Occipital lobe (tissue), 2 donors: Measurements from ENCODE around the gene CYP8B1. TPM values are rescaled to one million over a fixed set of nuclear protein-coding genes. Genes with fewer than 3 reads are reported as not detected.
A peak's percentile ranks its signal among the peaks of the same experiment; 100 is the strongest.

Source experiments
- DNase-seq: peaks from one replicate; lab custom pipeline; 2025; lab: John Stamatoyannopoulos, UW
- total RNA-seq: library from RNA; depleted of rRNA; stranded (reverse); fragments of >200 nt; gene quantifications from one replicate; pipeline ENCODE4 v1.2.3, GENCODE V29; 2014

CYP8B1 gene
- total RNA-seq, 1 donor from 2014 or later: not detected

DNA sequence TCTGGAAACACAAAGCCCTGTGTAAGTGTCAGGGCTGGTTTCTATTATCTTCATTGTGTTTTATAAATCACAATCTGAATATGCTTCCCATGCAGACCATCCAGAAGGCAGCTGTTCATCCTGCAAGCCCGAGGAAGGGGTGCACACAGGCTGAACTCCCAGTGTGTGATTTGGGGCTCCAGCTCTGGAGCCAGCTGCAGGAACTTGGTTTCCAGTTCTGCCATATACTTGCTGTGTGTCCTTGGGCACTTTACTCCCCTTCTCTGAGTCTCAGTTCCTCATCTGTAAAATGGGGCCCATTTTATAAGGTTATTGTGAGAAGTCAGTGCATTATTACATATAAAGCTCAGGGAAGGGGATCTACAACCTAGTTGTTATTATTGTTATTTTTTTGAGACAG, 22.6 kb downstream of the CYP8B1 start:
- no peak for DNase-seq

DNA sequence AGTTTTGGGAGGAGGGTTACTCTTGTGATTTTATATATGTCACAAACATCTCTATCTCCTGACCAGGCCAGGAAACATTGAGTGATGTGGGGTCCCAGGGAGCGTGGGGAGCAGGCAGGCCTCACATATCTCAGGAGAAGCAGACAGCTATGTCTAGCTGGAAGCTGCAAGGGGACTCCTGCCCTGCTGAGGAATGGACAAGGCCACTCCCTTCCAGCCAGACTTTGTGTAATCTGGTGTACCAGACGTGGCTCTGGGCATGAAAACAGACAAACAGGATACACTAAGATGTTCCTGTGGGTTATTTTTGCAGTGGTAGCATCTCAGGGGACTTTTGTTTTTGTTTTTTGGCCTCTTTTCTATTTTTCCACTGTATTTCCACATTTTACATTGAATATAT, 23.2 kb downstream of the CYP8B1 start:
- no peak for DNase-seq

DNA sequence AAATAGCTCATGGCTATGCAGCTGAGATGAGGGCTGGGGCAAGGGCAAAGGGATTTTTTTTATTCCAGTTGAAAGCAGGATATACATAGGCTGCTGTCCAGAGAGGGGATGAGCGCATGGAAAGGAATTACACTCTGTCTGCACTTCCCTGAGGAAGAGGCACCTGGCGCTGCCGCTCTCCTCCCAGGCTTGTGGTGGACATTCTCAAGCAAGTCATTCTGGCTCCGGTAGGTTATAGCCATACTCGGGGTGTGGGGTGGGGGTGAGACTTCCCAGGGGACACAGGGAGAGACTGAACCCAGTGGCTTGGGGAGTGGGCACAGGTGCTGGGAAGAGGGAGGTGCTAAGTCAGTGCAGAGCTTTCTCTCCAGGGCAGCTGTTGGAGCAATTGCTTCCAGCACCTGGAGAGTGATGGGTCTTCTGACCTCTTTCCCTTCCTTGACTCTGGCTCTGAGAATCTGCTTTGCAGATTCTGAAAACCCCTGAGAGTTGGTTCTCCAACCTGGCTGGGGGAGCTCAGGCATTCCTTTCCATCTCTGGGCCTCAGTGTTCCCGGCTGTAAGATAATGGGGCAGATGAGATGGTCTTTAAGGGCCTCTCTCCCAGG, 24.3 kb downstream of the CYP8B1 start:
- no peak for DNase-seq

DNA sequence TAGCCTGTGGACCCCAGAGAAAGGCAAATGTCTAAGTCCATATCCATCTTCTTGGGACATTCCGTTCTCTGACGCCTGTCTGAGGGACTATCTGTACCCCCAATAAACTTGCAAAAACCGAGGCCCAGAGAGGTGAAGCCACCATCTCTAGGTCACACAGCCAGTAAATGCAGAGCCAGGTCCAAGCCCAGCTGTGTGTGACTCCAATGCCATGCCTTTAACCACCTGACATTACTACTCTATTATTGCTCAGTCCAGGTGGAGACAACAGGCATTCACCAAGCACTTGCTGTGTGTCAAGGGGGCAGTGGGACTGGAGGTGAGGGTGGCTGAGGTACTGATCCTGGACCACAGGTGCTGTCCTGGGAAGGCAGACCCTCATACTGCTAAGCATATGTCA, 25.4 kb downstream of the CYP8B1 start:
- DNase-seq: no peak

DNA sequence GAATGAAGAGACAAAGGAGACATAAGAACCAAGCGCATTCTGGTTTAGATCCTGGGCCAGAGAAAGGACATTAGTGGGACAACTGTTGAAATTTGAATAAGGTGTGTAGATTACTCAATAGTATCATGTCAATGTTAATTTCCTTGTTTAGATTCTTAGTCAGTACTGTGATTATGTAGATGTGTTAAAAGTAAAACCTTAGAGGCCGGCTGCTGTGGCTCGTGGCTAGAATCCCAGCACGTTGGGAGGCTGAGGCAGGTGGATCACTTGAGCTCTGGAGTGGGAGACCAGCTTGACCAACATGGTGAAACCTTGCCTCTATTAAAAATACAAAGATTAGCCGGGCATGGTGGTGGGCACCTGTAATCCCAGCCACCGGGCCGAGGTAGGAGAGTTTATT, 26.7 kb downstream of the CYP8B1 start:
- DNase-seq: no peak

DNA sequence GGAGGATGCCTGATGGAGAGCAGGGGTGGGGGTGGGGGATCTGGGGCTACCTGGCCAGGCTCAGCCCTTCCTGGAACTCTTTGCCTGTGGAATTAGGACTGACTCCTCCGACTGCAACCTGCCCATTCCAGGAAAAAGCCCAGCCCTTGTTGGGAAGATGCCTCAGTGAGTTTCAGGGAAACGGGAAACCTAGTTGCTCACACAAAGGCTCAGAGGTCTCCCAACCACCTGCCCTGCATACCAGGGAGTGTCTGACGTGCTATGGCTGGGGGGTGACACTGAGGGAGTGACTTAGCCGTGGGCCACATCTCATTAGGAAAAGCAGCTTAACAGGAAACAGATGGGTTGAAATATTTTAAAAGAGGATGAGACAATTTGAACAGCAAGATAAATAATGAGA, 27.9 kb downstream of the CYP8B1 start:
- DNase-seq: no peak

DNA sequence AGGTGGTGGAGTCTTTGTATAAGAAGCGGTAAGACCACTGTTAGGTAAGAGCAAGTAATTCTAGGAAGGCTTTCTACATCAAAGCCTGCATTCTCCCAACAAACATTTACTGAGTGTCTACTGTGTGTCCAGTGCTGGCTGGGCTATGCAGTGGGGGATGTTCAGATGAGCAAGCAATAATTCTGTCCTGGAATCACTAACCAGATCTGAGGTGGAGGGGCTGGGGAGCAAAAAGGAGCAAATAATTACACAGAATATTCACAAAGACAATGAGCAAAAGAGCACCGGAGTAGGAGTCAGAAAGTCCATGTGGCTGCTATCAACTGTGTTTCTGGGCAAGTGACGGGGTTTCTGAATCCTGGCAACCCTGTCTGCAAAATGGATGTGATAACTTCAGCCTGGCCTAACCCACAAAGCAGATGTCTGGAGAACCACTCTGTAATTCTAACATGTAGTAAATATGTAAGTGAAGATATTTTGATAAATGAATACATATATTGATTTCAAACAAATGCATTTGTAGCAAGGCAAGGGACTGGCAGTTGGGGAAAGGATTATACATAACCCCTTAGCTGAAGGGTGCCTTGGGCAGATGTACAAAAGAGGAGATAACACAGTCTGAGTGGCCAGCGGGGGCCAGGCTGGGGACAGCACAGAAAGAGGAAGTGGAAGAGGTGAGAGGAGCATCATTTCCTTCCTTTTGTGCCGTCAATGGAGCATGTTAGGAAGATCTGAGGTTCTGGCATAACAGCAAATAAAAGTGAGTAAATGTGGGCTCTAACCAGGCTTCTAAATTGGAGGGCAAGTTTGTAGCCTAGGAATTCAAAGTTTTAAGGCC, 28.8 kb downstream of the CYP8B1 start:
- no peak for DNase-seq

DNA sequence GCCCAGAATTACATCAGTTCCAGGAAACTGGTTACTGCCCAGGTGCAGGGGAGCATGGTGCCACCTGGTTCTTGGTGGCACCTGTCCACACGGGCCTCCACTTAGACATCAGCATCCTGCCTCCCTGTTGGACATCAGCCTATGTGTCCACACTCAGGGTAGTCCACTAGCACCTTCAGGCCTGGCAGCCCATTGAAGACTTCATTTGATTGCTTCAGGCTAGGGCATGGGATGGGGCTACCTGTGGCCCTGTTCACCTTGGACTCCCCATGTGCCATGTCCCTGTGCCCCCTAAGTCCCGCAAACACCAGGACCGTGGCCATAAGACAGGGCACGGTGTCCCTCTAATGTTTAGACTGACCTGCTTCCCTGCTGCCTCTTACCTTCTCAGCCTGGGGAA, 30.9 kb downstream of the CYP8B1 start:
- DNase-seq: no peak

DNA sequence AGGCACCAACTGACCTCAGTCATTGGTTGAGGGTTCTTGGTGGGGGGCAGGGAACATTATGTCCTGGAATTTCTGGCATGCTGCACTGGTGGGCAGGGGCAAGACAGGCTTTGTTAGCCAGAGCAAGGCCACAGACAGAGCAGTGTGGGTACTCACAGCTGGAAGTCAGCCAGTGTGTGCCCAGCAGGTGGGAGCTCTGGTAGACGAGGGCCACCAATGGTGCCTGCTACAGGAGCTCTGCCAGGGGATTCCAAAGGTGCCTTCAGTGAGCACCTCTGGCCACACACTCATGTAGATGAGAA, 31.3 kb downstream of the CYP8B1 start:
- DNase-seq: no peak

DNA sequence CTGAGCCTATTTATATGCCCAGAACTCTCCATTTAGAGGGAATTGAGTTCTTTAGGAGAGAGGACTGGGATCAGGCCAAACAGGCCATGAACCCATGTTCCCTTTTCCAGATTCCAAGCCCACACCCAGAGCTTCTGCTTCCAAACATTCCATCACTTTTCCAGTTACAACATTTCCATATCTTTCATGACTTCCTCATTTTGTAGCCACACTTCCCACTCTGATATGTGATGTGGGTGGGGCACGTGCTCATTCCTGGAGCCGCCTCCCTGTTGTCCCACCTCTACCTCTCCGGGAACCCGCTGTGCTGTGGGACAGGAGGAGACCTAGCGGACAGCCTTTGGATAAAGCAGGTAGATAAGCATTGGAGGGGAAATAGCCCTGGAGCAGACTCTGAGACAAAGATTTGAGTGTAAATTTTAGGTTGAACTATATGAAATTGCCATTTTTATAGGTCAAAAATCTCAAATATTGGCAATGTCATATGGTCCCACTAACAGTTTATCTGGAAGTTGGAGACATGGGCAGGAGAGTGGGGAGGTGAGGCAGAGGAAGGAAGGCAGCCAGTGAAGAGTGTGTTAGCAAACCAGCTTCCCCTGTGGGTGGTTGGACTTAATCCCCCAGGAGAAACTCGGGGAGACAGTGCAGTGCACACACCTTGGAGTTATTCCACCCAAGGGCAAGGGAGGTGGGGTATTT, 31.8 kb downstream of the CYP8B1 start:
- no peak for DNase-seq

DNA sequence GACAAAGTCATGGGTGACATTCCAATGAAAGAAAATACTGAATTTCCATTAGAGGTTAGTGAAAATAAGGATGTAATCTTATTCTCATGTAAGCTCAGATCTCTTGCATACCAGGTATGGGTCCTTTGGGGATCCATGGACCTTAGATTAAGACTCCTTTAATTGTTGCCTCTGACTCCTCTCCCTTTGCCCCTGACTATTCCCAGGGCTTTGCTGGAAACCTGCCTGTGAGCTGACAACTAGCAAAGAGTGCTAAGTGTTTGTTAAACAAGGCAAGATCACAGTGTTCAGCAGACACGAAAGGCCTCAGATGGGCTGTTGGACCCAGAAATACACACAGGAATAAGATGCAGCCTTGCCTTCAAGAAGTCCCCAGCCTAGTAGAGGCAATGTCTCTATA, 34.3 kb downstream of the CYP8B1 start:
- no peak for DNase-seq

DNA sequence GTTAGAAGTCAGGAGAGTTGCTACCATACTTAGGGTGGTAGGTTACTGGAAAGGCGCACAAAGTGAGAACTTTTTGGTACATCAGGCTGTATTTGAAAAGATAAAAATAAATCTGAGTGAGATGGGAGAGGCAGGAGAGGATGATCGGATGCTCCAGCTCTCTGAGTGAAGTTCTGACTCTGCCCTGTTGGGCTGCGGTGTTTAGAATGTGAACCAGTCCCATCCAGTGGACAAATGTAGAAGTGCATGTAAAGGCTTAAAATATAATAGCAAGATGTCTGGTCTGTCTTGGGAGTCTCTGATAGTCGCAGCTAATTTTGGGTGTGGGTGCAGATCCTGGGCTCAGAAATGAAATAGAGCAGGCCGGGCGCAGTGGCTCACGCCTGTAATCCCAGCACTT, 36.1 kb downstream of the CYP8B1 start:
- peak; percentile 10 for DNase-seq

DNA sequence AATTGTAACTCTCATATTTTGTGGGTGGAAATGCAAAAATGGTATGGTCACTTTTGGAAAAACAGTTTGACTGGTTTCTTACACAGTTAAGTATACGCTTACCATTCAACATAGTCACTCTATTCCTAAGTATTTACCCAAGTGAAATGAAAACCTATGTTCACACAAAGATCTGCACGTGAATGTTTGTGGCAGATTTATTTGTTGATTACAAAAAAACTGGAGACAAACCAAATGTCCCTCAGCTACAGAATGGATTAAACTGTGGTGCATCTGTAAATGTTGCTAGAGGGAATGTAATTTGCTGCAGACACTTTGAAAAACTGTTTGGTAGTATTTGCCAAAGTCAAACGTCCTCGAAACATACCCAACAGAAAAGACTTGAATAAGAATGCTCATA, 37.1 kb downstream of the CYP8B1 start:
- DNase-seq: no peak

DNA sequence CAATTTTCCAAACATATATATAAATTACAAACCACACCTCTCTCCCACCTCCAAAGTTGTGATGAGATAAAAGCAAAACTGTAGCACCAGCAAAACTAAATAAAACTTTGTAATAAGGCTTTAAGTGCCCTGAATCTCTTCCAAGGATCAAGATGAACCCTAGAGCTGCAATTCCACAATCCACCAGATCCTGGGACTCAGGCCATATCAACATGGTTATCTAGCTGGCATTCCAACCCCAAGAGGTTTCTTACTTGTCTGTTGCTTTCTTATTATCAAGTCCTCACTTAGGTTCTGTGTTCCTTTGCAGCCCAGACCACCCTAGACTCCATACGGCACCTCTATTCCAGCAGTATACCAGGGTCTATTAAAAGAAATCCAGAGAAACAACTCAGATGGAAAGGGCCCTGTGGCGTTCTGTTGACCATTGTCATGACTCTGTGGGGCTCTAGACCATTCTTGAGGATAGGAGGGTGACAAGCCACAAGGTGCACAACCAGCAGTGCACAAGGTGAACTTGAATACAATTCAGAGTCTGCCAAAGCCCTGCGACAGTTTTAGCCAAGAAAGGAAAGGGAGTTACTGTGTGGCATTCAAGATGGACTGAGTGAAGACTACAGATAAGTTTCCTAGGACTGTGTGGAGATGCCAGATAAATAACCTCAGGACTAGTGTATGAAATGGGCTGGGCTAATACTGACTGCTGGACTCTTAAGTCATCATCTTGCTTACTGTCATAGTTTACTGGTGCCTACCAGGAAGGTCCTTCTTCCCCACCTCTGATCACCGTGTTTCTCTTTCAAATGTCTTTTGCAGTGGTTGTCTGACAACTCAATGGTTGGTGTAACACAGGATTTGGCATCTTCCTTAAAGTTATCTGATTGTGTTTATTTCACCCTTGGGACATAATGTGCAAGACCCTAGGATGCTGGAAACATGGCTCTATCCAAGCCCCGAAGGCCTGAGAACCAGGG, 39.2 kb downstream of the CYP8B1 start:
- no peak for DNase-seq

DNA sequence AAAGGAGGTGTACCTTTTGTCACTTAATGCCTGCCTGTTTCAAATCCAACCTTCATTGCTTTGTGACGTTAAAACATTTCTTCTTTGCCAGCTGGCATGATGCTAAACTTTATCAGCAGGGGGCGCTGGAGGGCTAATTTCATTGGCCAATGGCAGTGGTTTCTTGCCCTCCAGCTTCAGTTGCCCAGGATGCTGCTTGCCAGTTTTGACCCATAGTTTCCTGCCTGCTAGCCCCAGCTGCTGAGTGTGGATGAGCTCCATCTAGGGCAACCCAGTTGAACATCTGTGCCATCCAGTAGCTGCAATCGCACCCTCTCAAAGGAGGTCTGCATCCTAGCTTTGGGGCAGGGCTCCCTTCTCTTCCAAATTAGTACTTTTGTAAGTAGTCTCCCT, 44.4 kb downstream of the CYP8B1 start:
- peak; percentile 11 for DNase-seq

DNA sequence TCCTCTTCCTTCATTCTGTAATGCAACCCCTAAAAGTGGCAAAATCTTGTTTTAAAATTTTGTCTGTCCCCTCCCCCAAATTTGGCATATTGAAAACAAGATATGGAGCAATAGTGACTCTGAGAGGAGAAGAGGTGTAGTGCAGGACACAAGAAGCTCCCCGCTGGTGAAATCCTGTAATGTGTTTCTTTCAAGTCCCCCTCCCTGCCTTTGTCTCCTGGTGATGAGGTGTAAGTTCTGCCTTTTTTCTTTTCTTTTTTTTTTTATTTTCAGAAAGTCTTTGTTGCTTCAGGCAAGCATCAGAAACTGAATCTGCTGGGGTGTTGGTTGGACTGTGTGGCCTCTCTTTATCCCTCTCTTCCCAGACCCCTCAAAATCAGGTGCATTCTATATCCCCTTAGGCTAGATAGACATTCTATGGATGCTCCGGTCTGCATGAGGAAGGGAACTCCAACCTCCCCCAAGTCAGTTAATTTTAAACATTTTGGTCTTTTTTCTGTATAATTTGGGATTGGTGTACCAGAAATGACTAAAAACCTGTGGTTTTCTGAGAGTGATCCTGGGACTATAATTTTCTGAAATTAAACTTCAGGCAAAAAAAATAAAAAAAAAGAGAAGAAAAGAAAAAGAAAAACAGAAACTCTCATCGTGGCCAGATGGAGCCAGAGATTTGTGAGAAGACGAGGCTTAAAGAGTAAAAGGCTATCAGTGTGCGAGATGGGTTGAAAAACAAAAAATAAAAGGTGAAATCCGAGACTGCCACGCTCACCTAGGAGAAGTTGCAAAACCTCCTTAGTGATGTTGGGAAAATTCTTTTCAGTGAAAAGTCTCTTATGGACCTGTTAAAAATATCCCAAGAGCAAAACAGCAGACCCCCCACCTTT, 45.0 kb downstream of the CYP8B1 start:
- no peak for DNase-seq

DNA sequence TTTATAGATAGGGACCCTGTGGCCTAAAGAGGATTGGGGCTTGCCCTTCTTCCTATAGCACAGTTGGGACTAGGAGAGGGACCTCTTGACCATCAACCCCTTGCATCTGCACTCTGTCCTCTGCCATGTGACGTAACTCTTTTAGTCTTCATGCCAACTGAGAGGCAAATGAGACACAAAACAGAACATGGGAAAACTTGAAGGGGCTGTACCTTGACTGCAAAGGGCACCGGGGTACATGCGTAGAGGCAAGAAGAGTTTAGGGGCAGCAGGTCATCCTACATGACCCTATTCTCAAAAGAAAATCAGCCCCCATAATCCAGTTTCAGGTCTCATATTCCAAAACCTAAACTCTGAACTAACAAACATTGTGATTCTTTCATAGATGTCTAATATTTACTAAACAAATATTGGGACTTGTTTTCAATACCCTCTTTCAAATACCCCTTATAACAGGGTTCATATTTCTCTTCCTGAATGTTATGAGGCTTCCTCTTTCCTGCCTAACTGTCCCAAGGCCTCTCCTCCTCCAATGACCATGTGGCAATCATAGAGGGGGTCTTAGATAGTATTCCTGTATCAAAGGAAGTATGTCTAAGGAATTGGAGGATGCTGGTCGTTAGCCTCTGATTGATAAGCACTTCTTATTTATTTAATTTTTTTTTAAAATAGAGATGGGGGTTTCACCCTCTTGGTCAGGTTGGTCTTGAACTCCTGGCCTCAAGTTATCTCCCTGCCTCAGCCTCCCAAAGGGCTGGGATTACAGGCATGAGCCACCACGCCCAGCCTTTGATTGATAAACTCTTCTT, 45.8 kb downstream of the CYP8B1 start:
- no peak for DNase-seq

DNA sequence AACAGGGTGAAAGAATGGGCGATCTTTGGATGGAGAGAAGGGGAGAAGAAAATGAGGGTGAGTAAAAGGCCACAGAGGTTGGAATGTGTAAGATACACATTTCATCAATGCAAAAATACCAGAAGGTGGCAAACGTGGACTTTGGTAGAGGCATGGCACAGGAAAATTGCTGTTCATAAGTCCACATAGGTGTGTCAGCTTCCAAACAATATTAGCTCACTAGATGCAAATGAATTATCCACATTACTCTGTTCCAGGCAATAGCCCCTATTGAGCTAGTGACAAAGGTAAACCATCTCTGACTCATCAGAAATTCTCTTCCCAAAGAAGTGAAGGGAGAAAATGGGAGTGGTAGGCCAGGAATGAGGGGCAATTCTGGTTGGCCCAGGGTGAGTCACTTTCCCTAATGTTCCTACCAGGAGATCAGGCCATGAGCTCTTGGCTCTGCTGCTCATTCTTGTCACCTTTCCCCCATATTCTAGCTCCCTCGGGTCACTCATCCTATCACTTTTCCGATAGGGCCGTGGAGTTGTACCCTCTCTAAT, 46.5 kb downstream of the CYP8B1 start:
- no peak for DNase-seq

DNA sequence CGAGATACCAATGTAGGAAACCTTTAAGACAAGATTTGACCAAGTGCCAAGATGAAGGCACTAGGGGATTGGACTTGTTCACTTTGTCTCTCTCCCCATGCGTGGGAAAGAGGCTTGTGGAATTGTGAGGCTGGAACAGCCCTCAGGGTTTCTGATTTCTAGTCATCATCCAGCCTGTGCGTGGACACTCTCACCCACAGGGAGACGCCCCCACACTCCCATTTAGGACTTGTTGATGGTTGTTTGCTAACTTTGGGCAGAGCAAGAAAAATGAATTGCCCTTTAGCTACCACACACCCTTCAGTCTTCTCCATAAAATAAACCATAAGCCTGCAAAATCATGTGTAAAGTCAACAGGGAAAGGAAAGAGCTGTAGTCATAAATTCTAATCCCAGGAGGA, 48.0 kb downstream of the CYP8B1 start:
- DNase-seq: no peak

DNA sequence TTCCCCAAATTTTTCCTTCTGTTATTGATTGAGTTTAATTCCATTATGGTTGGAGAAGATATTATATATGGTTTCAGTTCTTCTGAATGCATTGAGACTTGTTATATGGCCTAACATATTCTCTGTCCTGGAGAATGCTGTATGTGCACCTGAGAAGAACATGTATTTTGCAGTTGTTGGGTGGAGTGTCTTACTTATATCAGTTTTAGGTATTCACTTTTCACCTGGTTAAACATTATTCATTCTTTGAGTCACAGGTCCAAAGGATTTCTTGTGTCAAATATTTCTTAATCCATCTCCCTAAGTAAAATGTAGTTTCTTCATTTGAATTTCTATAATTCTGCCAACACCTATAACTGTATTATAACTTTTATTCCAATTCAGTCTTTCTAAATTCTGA, 48.7 kb downstream of the CYP8B1 start:
- DNase-seq: no peak
